PC-3 (cell line): ENCODE results near the gene ABLIM2.

ENCODE experiments used
- CTCF ChIP-seq: fragments of 300-600 bp; sonication (generic); conservative IDR thresholded peaks from 2 replicates; pipeline ENCODE4 v1.5.1; 2017; ENCODE audit warnings: antibody characterized with exemption, low read depth, mild to moderate bottlenecking, low read length
- EZH2 ChIP-seq: fragments of 300-600 bp; sonication (generic); IDR thresholded peaks from one replicate; pipeline ENCODE4 v1.6.1; 2017; ENCODE audit warnings: antibody characterized with exemption, mild to moderate bottlenecking, low read length; ENCODE audit not compliant: unreplicated experiment
- EZH2phosphoT487 ChIP-seq: fragments of 300-600 bp; sonication (generic); IDR thresholded peaks from 2 replicates; pipeline ENCODE4 v1.6.1; 2018; ENCODE audit warnings: mild to moderate bottlenecking, antibody characterized with exemption, low read length, borderline replicate concordance

- TF ChIP-seq CTCF (no peak), EZH2 (no peak), EZH2phosphoT487 (no peak)
These were observed 22.1 kb downstream of the ABLIM2 start for GRCh38 chr4:8136529-8136928.
